Stomach smooth muscle (tissue), 2 donors: ENCODE results near the gene GPR61.
A peak's percentile ranks its signal among the peaks of the same experiment; 100 is the strongest.

ENCODE experiments used
- H3K27ac ChIP-seq: one replicate; pipeline ENCODE4 v1.7.0; 2013; ENCODE audit warnings: mild to moderate bottlenecking, low read length, inconsistent platforms
- H3K27me3 ChIP-seq, 2 donors: one replicate each; pipeline ENCODE4 v1.7.0; 2013; ENCODE audit warnings: low read length in 2 of 2; ENCODE audit not compliant: insufficient read depth in 2 of 2, control insufficient read depth in 1 of 2
- H3K36me3 ChIP-seq, 2 donors: one replicate each; pipeline ENCODE4 v1.7.0; 2013; ENCODE audit warnings: low read length in 2 of 2; ENCODE audit not compliant: control insufficient read depth in 2 of 2, insufficient read depth in 2 of 2
- H3K4me1 ChIP-seq: one replicate; pipeline ENCODE4 v1.7.0; 2013; ENCODE audit warnings: low read length; ENCODE audit not compliant: control insufficient read depth, insufficient read depth
- H3K4me3 ChIP-seq, 2 donors: one replicate each; pipeline ENCODE4 v1.7.0; 2013; ENCODE audit warnings: low read length in 2 of 2
- H3K9ac ChIP-seq, 2 donors: one replicate each; pipeline ENCODE4 v1.7.0; 2013; ENCODE audit warnings: low read length in 2 of 2, mild to moderate bottlenecking in 1 of 2
- H3K9me3 ChIP-seq, 2 donors: one replicate each; pipeline ENCODE4 v1.7.0; 2013; ENCODE audit warnings: low read length in 2 of 2; ENCODE audit not compliant: control insufficient read depth in 2 of 2
- donor health status: healthy.
- donor health status: Pancreatic carcinoma.

Gene GPR61

GRCh38 chr1:109509176-109510134 lies 30.2 kb upstream of the GPR61 start, which contains the start of gene AMIGO1:
Gene AMIGO1 (minus strand): TSS chr1:109509727. CDS start chr1:109508912, 815 bp downstream.
- peak within 1 kb of the TSS; percentile 74 to 81 for H3K9ac ChIP-seq
- peak within 1 kb of the TSS; percentile 88 to 91 for H3K4me3 ChIP-seq
- H3K4me1 ChIP-seq, result peaks cover 32% of the 10 kb centered on the region
- peaks cover 7 to 9% of the 10 kb centered on the region in 2 donors for H3K36me3 ChIP-seq
- peak within 1 kb of the TSS; percentile 11 for H3K27ac ChIP-seq
- H3K27me3 ChIP-seq, result no peaks in the 10 kb centered on the region
- H3K9me3 ChIP-seq, result no peaks in the 10 kb centered on the region

- Histone ChIP-seq H3K27ac (no peak overlapping the region), H3K9me3 (no peaks in the 10 kb centered on the region), H3K36me3 (peaks cover 0 to under 1% of the 10 kb centered on the region in 2 donors), H3K4me1 (peaks cover 19% of the 10 kb centered on the region), H3K27me3 (no peaks in the 10 kb centered on the region), H3K9ac (no peak overlapping the region), H3K4me3 (no peak overlapping the region)
Observed at GRCh38 chr1:109513110-109513710, 26.5 kb upstream of the GPR61 start.

- Histone ChIP-seq H3K27me3 (no peaks in the 10 kb centered on the region), H3K4me1 (peaks cover 7% of the 10 kb centered on the region), H3K4me3 (no peak overlapping the region), H3K27ac (no peak overlapping the region), H3K9ac (no peak overlapping the region), H3K36me3 (no peaks in the 10 kb centered on the region), H3K9me3 (no peaks in the 10 kb centered on the region)
Observed at GRCh38 chr1:109514846-109515245, 24.8 kb upstream of the GPR61 start.

GRCh38 chr1:109516872-109517271 lies 22.8 kb upstream of the GPR61 start:
- no peaks in the 10 kb centered on the region for H3K4me1 ChIP-seq
- H3K27ac ChIP-seq, result no peak overlapping the region
- no peak overlapping the region for H3K4me3 ChIP-seq
- H3K36me3 ChIP-seq, result no peaks in the 10 kb centered on the region
- H3K9me3 ChIP-seq, result no peaks in the 10 kb centered on the region
- peaks cover 0 to 2% of the 10 kb centered on the region in 2 donors for H3K27me3 ChIP-seq
- no peak overlapping the region for H3K9ac ChIP-seq

GRCh38 chr1:109517337-109517736 lies 22.3 kb upstream of the GPR61 start:
- H3K27ac ChIP-seq, result no peak overlapping the region
- no peaks in the 10 kb centered on the region for H3K9me3 ChIP-seq
- no peak overlapping the region for H3K9ac ChIP-seq
- peaks cover 0 to 2% of the 10 kb centered on the region in 2 donors for H3K27me3 ChIP-seq
- H3K4me1 ChIP-seq, result no peaks in the 10 kb centered on the region
- no peak overlapping the region for H3K4me3 ChIP-seq
- H3K36me3 ChIP-seq, result no peaks in the 10 kb centered on the region

- H3K36me3 ChIP-seq, result no peaks in the 10 kb centered on the region
- no peaks in the 10 kb centered on the region for H3K9me3 ChIP-seq
- H3K4me3 ChIP-seq, result no peak overlapping the region
- H3K27me3 ChIP-seq, result peaks cover 0 to 4% of the 10 kb centered on the region in 2 donors
- no peak overlapping the region for H3K27ac ChIP-seq
- H3K9ac ChIP-seq, result no peak overlapping the region
- no peaks in the 10 kb centered on the region for H3K4me1 ChIP-seq
Observed at GRCh38 chr1:109521002-109521951, 18.4 kb upstream of the GPR61 start.

GRCh38 chr1:109522026-109522425 lies 17.6 kb upstream of the GPR61 start:
- Histone ChIP-seq H3K9ac (no peak overlapping the region), H3K27me3 (peaks cover 0 to 4% of the 10 kb centered on the region in 2 donors), H3K9me3 (no peaks in the 10 kb centered on the region), H3K4me1 (no peaks in the 10 kb centered on the region), H3K4me3 (no peak overlapping the region), H3K36me3 (no peaks in the 10 kb centered on the region), H3K27ac (no peak overlapping the region)

- H3K9me3 ChIP-seq, result no peaks in the 10 kb centered on the region
- no peaks in the 10 kb centered on the region for H3K4me1 ChIP-seq
- no peak overlapping the region for H3K9ac ChIP-seq
- H3K27me3 ChIP-seq, result peaks cover 0 to 4% of the 10 kb centered on the region in 2 donors
- no peak overlapping the region for H3K4me3 ChIP-seq
- H3K27ac ChIP-seq, result no peak overlapping the region
- no peaks in the 10 kb centered on the region for H3K36me3 ChIP-seq
Observed at GRCh38 chr1:109523706-109524105, 16.0 kb upstream of the GPR61 start.

GRCh38 chr1:109527098-109527811 lies 12.4 kb upstream of the GPR61 start:
- peaks cover 19% of the 10 kb centered on the region for H3K4me1 ChIP-seq
- no peak overlapping the region for H3K27ac ChIP-seq
- no peak overlapping the region for H3K9ac ChIP-seq
- no peak overlapping the region for H3K4me3 ChIP-seq
- H3K9me3 ChIP-seq, result no peaks in the 10 kb centered on the region
- H3K36me3 ChIP-seq, result no peaks in the 10 kb centered on the region
- H3K27me3 ChIP-seq, result peaks cover 0 to 2% of the 10 kb centered on the region in 2 donors
